ENCODE results near the gene ZRANB1.

ZRANB1 gene

GRCh38 chr10:124902462-124902861, 39.5 kb upstream of the ZRANB1 start:
- POLR2A ChIA-PET, result interaction anchor here (1.0 kb wide), 1 partner anchor 9 kb away, joined by 3 read pairs; no protein-coding TSS in a partner anchor
- TF ChIP-seq BHLHE40 (IDR thresholded peaks at IDR 0.05; ENCODE audit: borderline replicate concordance) (no peak), FOXA1 (IDR thresholded peaks at IDR 0.05) (no peak), TARDBP (IDR thresholded peaks at IDR 0.05) (no peak), ELF4 (IDR thresholded peaks at IDR 0.05) (no peak), CTBP1 (IDR thresholded peaks at IDR 0.05; ENCODE audit: borderline replicate concordance) (no peak), FOXK2 (IDR thresholded peaks at IDR 0.05) (no peak), SUZ12 (IDR thresholded peaks at IDR 0.05) (no peak), HDGF (IDR thresholded peaks at IDR 0.05; ENCODE audit: borderline replicate concordance) (no peak), L3MBTL2 (conservative IDR thresholded peaks at IDR 0.05) (no peak), LEF1 (IDR thresholded peaks at IDR 0.05; ENCODE audit: borderline replicate concordance) (no peak), ZNF384 (IDR thresholded peaks at IDR 0.05) (no peak), NFRKB (IDR thresholded peaks at IDR 0.05) (no peak), PKNOX1 (IDR thresholded peaks at IDR 0.05) (no peak), FOXM1 (IDR thresholded peaks at IDR 0.05; ENCODE audit: borderline replicate concordance) (no peak), ARNT (IDR thresholded peaks at IDR 0.05) (no peak), SP1 (IDR thresholded peaks at IDR 0.05) (no peak)
- no peak for DNase-seq (ENCODE audit: extremely low spot score)
- CTCF ChIA-PET, result interaction anchor here (0.6 to 1.1 kb wide), 2 partner anchors 32 to 161 kb away, joined by 3 read pairs; no protein-coding TSS in a partner anchor

- TF ChIP-seq L3MBTL2 (conservative IDR thresholded peaks at IDR 0.05) (no peak), HDGF (IDR thresholded peaks at IDR 0.05; ENCODE audit: borderline replicate concordance) (no peak), LEF1 (IDR thresholded peaks at IDR 0.05; ENCODE audit: borderline replicate concordance) (no peak), ELF4 (IDR thresholded peaks at IDR 0.05) (no peak), NFRKB (IDR thresholded peaks at IDR 0.05) (no peak), FOXA1 (IDR thresholded peaks at IDR 0.05) (no peak), ZNF384 (IDR thresholded peaks at IDR 0.05) (no peak), SUZ12 (IDR thresholded peaks at IDR 0.05) (no peak), TARDBP (IDR thresholded peaks at IDR 0.05) (no peak), FOXM1 (IDR thresholded peaks at IDR 0.05; ENCODE audit: borderline replicate concordance) (no peak), FOXK2 (IDR thresholded peaks at IDR 0.05) (no peak), PKNOX1 (IDR thresholded peaks at IDR 0.05) (no peak), ARNT (IDR thresholded peaks at IDR 0.05) (no peak), CTBP1 (IDR thresholded peaks at IDR 0.05; ENCODE audit: borderline replicate concordance) (no peak), SP1 (IDR thresholded peaks at IDR 0.05) (no peak)
- CTCF ChIA-PET, result no interaction called here
- POLR2A ChIA-PET, result no interaction called here
- DNase-seq (ENCODE audit: extremely low spot score), result no peak
These were observed 38.8 kb upstream of the ZRANB1 start for GRCh38 chr10:124903111-124903510.

DNA sequence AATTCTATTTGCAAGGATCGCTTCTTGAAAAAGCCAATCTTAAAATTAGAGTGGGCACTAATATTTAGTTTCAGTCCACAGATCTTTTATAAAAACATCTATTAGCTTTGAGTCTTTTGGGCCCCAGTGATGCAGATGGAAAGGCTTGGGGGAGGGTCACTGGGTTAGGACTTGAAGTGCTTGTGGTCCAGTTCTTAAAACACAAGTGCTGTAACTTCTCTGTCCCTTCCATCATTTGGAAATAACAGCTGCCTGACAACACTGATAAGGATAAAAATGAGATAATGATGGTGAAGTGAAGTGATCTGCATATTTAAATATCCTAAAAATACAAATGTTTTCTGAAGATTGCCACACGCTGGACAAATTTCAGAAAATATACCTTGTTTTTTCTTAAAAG, 37.1 kb upstream of the ZRANB1 start:
- DNase-seq (ENCODE audit: extremely low spot score), result no peak
- TF ChIP-seq FOXA1 (IDR thresholded peaks at IDR 0.05), result no peak
- no peak for TF ChIP-seq ZNF384 (IDR thresholded peaks at IDR 0.05)
- no peak for TF ChIP-seq TARDBP (IDR thresholded peaks at IDR 0.05)
- no peak for TF ChIP-seq FOXK2 (IDR thresholded peaks at IDR 0.05)
- no peak for TF ChIP-seq ARNT (IDR thresholded peaks at IDR 0.05)
- ChIA-PET CTCF (no interaction called here), POLR2A (interaction anchor here (1.7 kb wide), 1 partner anchor 11 kb away, joined by 6 read pairs; no protein-coding TSS in a partner anchor)

- ChIA-PET CTCF (no interaction called here), POLR2A (no interaction called here)
- TF ChIP-seq HDGF (IDR thresholded peaks at IDR 0.05; ENCODE audit: borderline replicate concordance) (no peak), FOXA1 (IDR thresholded peaks at IDR 0.05) (no peak), PKNOX1 (IDR thresholded peaks at IDR 0.05) (no peak), FOXM1 (IDR thresholded peaks at IDR 0.05; ENCODE audit: borderline replicate concordance) (no peak), FOXK2 (IDR thresholded peaks at IDR 0.05) (no peak), CTBP1 (IDR thresholded peaks at IDR 0.05; ENCODE audit: borderline replicate concordance) (no peak), BHLHE40 (IDR thresholded peaks at IDR 0.05; ENCODE audit: borderline replicate concordance) (no peak)
- no peak for DNase-seq (ENCODE audit: extremely low spot score)
These were observed 35.3 kb upstream of the ZRANB1 start for GRCh38 chr10:124906551-124907001.

- DNase-seq (ENCODE audit: extremely low spot score), result no peak
- ChIA-PET CTCF (no interaction called here), POLR2A (no interaction called here)
- TF ChIP-seq PKNOX1 (IDR thresholded peaks at IDR 0.05) (no peak), LEF1 (IDR thresholded peaks at IDR 0.05; ENCODE audit: borderline replicate concordance) (no peak), FOXA1 (IDR thresholded peaks at IDR 0.05) (no peak)
These were observed 32.4 kb upstream of the ZRANB1 start for GRCh38 chr10:124909563-124909962.
